MM.1S (cell line): Measurements from ENCODE around the gene BTRC.
"Not testable (repeated sequence)": the region's sequence is repeated elsewhere in the genome, so short reads cannot be mapped to it uniquely, and the experiment has no call there.

Experiments used
- DNase-seq: peaks from one replicate; pipeline ENCODE4 v3.0.0-alpha.2; 2015
- H2AFZ ChIP-seq: fragments of 300-600 bp; sonication (generic); 2 replicates; pipeline ENCODE4 v1.6.0; 2016; ENCODE audit warnings: antibody characterized with exemption, low read length
- H3F3A ChIP-seq: fragments of 300-600 bp; sonication (generic); 2 replicates; pipeline ENCODE4 v1.6.1; 2016; ENCODE audit warnings: mild to moderate bottlenecking, antibody characterized with exemption, low read length, moderate library complexity, mixed read lengths; ENCODE audit not compliant: insufficient read depth
- H3K27ac ChIP-seq: fragments of 300-600 bp; sonication (generic); 2 replicates; pipeline ENCODE4 v1.5.1; 2016; ENCODE audit warnings: mild to moderate bottlenecking, low read length
- H3K27me3 ChIP-seq: fragments of 300-600 bp; sonication (generic); replicated peaks from 2 replicates; pipeline ENCODE4 v1.6.0; 2016; ENCODE audit warnings: low read length; ENCODE audit not compliant: insufficient read depth
- H3K36me3 ChIP-seq: fragments of 300-600 bp; sonication (generic); replicated peaks from 2 replicates; pipeline ENCODE4 v1.6.1; 2016; ENCODE audit warnings: mild to moderate bottlenecking, low read length, mixed read lengths; ENCODE audit not compliant: insufficient read depth
- H3K4me1 ChIP-seq: fragments of 300-600 bp; sonication (generic); 2 replicates; pipeline ENCODE4 v1.6.1; 2016; ENCODE audit warnings: low read length, mixed read lengths
- H3K4me2 ChIP-seq: fragments of 300-600 bp; sonication (generic); 2 replicates; pipeline ENCODE4 v1.6.0; 2016; ENCODE audit warnings: low read depth, low read length
- H3K4me3 ChIP-seq: fragments of 300-600 bp; sonication (generic); 2 replicates; pipeline ENCODE4 v1.5.1; 2016; ENCODE audit warnings: low read length, mixed read lengths
- H3K79me2 ChIP-seq: fragments of 300-600 bp; sonication (generic); 2 replicates; pipeline ENCODE4 v1.6.1; 2016; ENCODE audit warnings: mixed run types, low read length, mixed read lengths
- H3K9ac ChIP-seq: fragments of 300-600 bp; sonication (generic); 2 replicates; pipeline ENCODE4 v1.6.1; 2016; ENCODE audit warnings: low read length, mixed read lengths
- H3K9me2 ChIP-seq: fragments of 300-600 bp; sonication (generic); replicated peaks from 2 replicates; pipeline ENCODE4 v1.6.1; 2016; ENCODE audit warnings: mild to moderate bottlenecking, low read length, mixed read lengths; ENCODE audit not compliant: insufficient read depth
- H3K9me3 ChIP-seq: fragments of 300-600 bp; sonication (generic); replicated peaks from 2 replicates; pipeline ENCODE4 v1.6.1; 2016; ENCODE audit warnings: mild to moderate bottlenecking, low read length, mixed read lengths; ENCODE audit not compliant: insufficient read depth
- H4K20me1 ChIP-seq: fragments of 300-600 bp; sonication (generic); 2 replicates; pipeline ENCODE4 v1.6.1; 2016; ENCODE audit warnings: mild to moderate bottlenecking, low read length, moderate library complexity, mixed read lengths; ENCODE audit not compliant: insufficient read depth
- CTCF ChIP-seq: fragments of 300-600 bp; sonication (generic); IDR thresholded peaks from 2 replicates; pipeline ENCODE4 v1.5.1; 2016; ENCODE audit warnings: antibody characterized with exemption, low read length, mixed read lengths
- EZH2 ChIP-seq: fragments of 300-600 bp; sonication (generic); optimal IDR thresholded peaks from 2 replicates; pipeline ENCODE3; 2017; ENCODE audit warnings: low read depth, mild to moderate bottlenecking, antibody characterized with exemption, low read length, mixed read lengths
- EZH2phosphoT487 ChIP-seq: fragments of 300-600 bp; sonication (generic); IDR thresholded peaks from 2 replicates; pipeline ENCODE4 v1.6.1; 2018; ENCODE audit warnings: antibody characterized with exemption, low read length

The BTRC gene

GRCh38 chr10:101360841-101361240, 6.9 kb downstream of the BTRC start:
- not testable (repeated sequence) for H4K20me1 ChIP-seq, H3K27ac ChIP-seq, H3K36me3 ChIP-seq, H3K9me3 ChIP-seq, H3K4me2 ChIP-seq, DNase-seq, H3K9me2 ChIP-seq, H3F3A ChIP-seq, H3K4me1 ChIP-seq, H3K4me3 ChIP-seq, H3K9ac ChIP-seq, H3K27me3 ChIP-seq, H2AFZ ChIP-seq, H3K79me2 ChIP-seq

GRCh38 chr10:101363850-101364400, 10.0 kb downstream of the BTRC start:
- H3K27me3 ChIP-seq, result no peaks in the 10 kb centered on the region
- H3K4me1 ChIP-seq, result no peaks in the 10 kb centered on the region
- no peak overlapping the region for H3K4me3 ChIP-seq
- no peak overlapping the region for H3K9ac ChIP-seq
- H3K9me3 ChIP-seq, result no peaks in the 10 kb centered on the region
- no peaks in the 10 kb centered on the region for H3K79me2 ChIP-seq
- H2AFZ ChIP-seq, result no peak overlapping the region
- no peaks in the 10 kb centered on the region for H3K9me2 ChIP-seq
- no peak overlapping the region for H3K4me2 ChIP-seq
- H3K36me3 ChIP-seq, result no peaks in the 10 kb centered on the region
- no peaks in the 10 kb centered on the region for H3F3A ChIP-seq
- TF ChIP-seq CTCF (no peak), EZH2phosphoT487 (no peak), EZH2 (no peak)
- no peak for DNase-seq
- no peak overlapping the region for H3K27ac ChIP-seq
- H4K20me1 ChIP-seq, result no peaks in the 10 kb centered on the region

GRCh38 chr10:101364721-101365120, 10.8 kb downstream of the BTRC start:
- Histone ChIP-seq H3K9me2 (no peaks in the 10 kb centered on the region), H2AFZ (no peak overlapping the region), H3K79me2 (no peaks in the 10 kb centered on the region), H3K27ac (no peak overlapping the region), H3K4me1 (no peaks in the 10 kb centered on the region), H3K9ac (no peak overlapping the region), H3K36me3 (no peaks in the 10 kb centered on the region), H3K4me2 (no peak overlapping the region), H3K9me3 (no peaks in the 10 kb centered on the region), H3F3A (no peaks in the 10 kb centered on the region), H3K4me3 (no peak overlapping the region), H4K20me1 (no peaks in the 10 kb centered on the region), H3K27me3 (no peaks in the 10 kb centered on the region)
- no peak for DNase-seq
- no peak for TF ChIP-seq EZH2
- no peak for TF ChIP-seq EZH2phosphoT487

- no peak overlapping the region for H3K27ac ChIP-seq
- H3K9ac ChIP-seq, result no peak overlapping the region
- DNase-seq, result no peak
- H3K4me3 ChIP-seq, result no peak overlapping the region
- no peaks in the 10 kb centered on the region for H3K9me2 ChIP-seq
- H3K36me3 ChIP-seq, result no peaks in the 10 kb centered on the region
- no peaks in the 10 kb centered on the region for H3K27me3 ChIP-seq
- no peaks in the 10 kb centered on the region for H3F3A ChIP-seq
- no peak for TF ChIP-seq EZH2phosphoT487
- no peak for TF ChIP-seq CTCF
- TF ChIP-seq EZH2, result no peak
- H2AFZ ChIP-seq, result no peak overlapping the region
- H3K79me2 ChIP-seq, result no peaks in the 10 kb centered on the region
- no peaks in the 10 kb centered on the region for H3K9me3 ChIP-seq
- no peaks in the 10 kb centered on the region for H3K4me1 ChIP-seq
- no peaks in the 10 kb centered on the region for H4K20me1 ChIP-seq
- H3K4me2 ChIP-seq, result no peak overlapping the region
Measured at GRCh38 chr10:101367569-101368453, 13.8 kb downstream of the BTRC start.
